Pancreas (tissue), 10 donors: ENCODE measurements around the gene LGALS4. TPM values are rescaled to one million over a fixed set of nuclear protein-coding genes. Genes with fewer than 3 reads are reported as not detected.
"Not testable (repeated sequence)": the region's sequence is repeated elsewhere in the genome, so short reads cannot be mapped to it uniquely, and the experiment has no call there.

ENCODE experiments used
- ATAC-seq, 4 donors: fragments of 200-7000 bp; cut with Tn5 transposase; one replicate each; pipeline versions ENCODE4 v1.8.0 to v1.9.1; 2020; ENCODE audit warnings: mild to moderate bottlenecking in 4 of 4, moderate library complexity in 4 of 4
- DNase-seq, 6 donors: peaks; one replicate each; pipeline ENCODE4 v3.0.0-alpha.2; 2020
- FAIRE-seq: peaks from 2 replicates; lab custom pipeline; 2012; peaks lifted over from hg19 to GRCh38; lab: Jason Lieb, UNC
- H3K27ac ChIP-seq, 4 donors: fragments of 200-600 bp; sonication (generic); 1 replicate in 3 of 4; 2 replicates in 1 of 4; pipeline versions ENCODE4 v1.5.0 to v1.8.0; 2020
- H3K27me3 ChIP-seq, 4 donors: fragments of 200-600 bp; one replicate each; pipeline ENCODE4 v1.8.0; 2021
- H3K36me3 ChIP-seq, 3 donors: fragments of 200-600 bp; sonication (generic) in 1 of 3; one replicate each; pipeline versions ENCODE4 v1.5.0 to v1.8.0; 2020 to 2021
- H3K4me1 ChIP-seq, 3 donors: fragments of 200-600 bp; one replicate each; pipeline ENCODE4 v1.8.0; 2021
- H3K4me3 ChIP-seq, 4 donors: fragments of 200-600 bp; sonication (generic) in 2 of 4; one replicate each; pipeline versions ENCODE4 v1.5.0 to v1.8.0; 2020 to 2021
- H3K9me3 ChIP-seq, 4 donors: fragments of 200-600 bp; one replicate each; pipeline ENCODE4 v1.8.0; 2021
- CTCF ChIP-seq, 4 donors: fragments of 200-600 bp; sonication (generic) in 3 of 4; IDR thresholded peaks; one replicate each; pipeline versions ENCODE4 v1.5.0 to v1.8.0; 2021; ENCODE audit warnings: antibody characterized with exemption in 4 of 4
- WGBS, 2 donors: extraction: QIAGEN DNeasy Blood & Tissue Kit; methylation state at CpG; one replicate each; pipeline ENCODE4 v1.1.7; 2013; 5-methylcytosine and 5-hydroxymethylcytosine counted together
- intact Hi-C, 3 donors: fragments of 100-400 bp; cut with DNase I; formaldehyde crosslinking; loops; one replicate each; pipeline versions ENCODE4 v1.11.1 to v1.14.2; 2022
- polyA plus RNA-seq, 2 donors: library from polyadenylated mRNA; stranded (reverse); fragments of 200-250 nt; gene quantifications; one replicate each; pipeline ENCODE4 v1.2.3, GENCODE V29; 2013
- total RNA-seq, 6 donors: library from RNA; stranded (reverse); fragmentation: NEBNext Ultra II Directional in 4 of 6; extraction: Animal tissue kit (Norgen Biotek cat#: 25700) in 4 of 6; gene quantifications; one replicate each; pipeline versions ENCODE4 v1.2.1 to v1.2.4, GENCODE V29; 2021 to 2023
- donor health status: healthy with polysubstance abuse.
- donor health status: DM: no; HTN: no; CAD: no; lungs with moderate emphysema.
- donor health status: DM: no; HTN: no; CAD: no.
- donor health status: control.
- donor health status: control.
- donor health status: Bipolar disorder and iron deficiency.
- donor health status: DM: yes; HTN: yes; CAD: no.
- donor health status: DM: no; HTN: no; CAD: no.
- donor health status: DM: no; HTN: no; CAD: no.
- donor health status: DM: yes; HTN: yes; CAD: no.

The LGALS4 gene
- total and polyA plus RNA-seq, 8 donors: 14.2 to 135 (median 73.8) TPM

GRCh38 chr19:38833092-38833425 lies 20.3 kb upstream of the LGALS4 start:
- FAIRE-seq: no peak
- TF ChIP-seq CTCF (IDR thresholded peaks at IDR 0.05): no peak
- no peak overlapping the region for H3K4me3 ChIP-seq
- no peak for ATAC-seq
- no peak for DNase-seq
- H3K27ac ChIP-seq: no peak overlapping the region
- WGBS, 2 donors: 94 to 97% methylated on average over 7 of the region's 7 CpGs
- peaks cover 17 to 31% (median 24%) of the 10 kb centered on the region in 3 donors for H3K4me1 ChIP-seq
- no peaks in the 10 kb centered on the region for H3K27me3 ChIP-seq
- peaks cover 3 to 32% (median 14%) of the 10 kb centered on the region in 3 donors for H3K36me3 ChIP-seq
- no peaks in the 10 kb centered on the region for H3K9me3 ChIP-seq
- intact Hi-C loops: no loop called here

DNA sequence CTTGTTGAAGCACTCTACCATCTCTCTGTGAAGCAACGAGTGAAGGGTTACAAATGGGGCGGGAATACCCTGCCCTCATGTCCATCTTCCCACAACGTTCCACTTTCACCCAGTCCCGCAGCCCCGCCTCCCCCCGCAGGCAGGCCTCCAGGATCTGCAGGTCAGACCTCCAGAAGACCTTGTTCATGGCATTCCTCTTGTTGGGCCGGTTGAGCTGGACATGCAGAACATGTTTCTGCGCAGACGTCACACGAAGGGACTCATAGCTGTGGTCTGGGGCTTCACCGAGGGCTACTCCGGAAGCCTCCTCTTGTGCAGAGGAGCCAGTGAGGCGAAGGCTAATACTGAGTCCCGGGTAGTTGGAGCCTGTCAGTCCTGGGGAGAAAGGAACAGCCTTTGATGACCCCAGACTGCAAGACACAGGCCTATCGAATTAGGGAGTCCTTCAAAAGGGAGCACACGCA lies 18.4 kb upstream of the LGALS4 start:
- H3K9me3 ChIP-seq: no peaks in the 10 kb centered on the region
- whole genome bisulfite sequencing, 2 donors: 0% methylated on average over 16 of the region's 16 CpGs
- no peak for TF ChIP-seq CTCF (IDR thresholded peaks at IDR 0.05)
- DNase-seq (peak; percentile 77 to 88 (median 80)), ATAC-seq (peak; percentile 55 to 74 (median 66)), FAIRE-seq (no peak)
- intact Hi-C loops: no loop called here
- peaks cover 13 to 18% (median 16%) of the 10 kb centered on the region in 3 donors for H3K4me1 ChIP-seq
- peak overlapping the region; percentile 44 to 71 (median 56) for H3K4me3 ChIP-seq
- H3K27me3 ChIP-seq: no peaks in the 10 kb centered on the region
- H3K36me3 ChIP-seq: peaks cover 0 to 18% (median 3%) of the 10 kb centered on the region in 3 donors
- peak overlapping the region; percentile 71 to 94 (median 85) for H3K27ac ChIP-seq

DNA sequence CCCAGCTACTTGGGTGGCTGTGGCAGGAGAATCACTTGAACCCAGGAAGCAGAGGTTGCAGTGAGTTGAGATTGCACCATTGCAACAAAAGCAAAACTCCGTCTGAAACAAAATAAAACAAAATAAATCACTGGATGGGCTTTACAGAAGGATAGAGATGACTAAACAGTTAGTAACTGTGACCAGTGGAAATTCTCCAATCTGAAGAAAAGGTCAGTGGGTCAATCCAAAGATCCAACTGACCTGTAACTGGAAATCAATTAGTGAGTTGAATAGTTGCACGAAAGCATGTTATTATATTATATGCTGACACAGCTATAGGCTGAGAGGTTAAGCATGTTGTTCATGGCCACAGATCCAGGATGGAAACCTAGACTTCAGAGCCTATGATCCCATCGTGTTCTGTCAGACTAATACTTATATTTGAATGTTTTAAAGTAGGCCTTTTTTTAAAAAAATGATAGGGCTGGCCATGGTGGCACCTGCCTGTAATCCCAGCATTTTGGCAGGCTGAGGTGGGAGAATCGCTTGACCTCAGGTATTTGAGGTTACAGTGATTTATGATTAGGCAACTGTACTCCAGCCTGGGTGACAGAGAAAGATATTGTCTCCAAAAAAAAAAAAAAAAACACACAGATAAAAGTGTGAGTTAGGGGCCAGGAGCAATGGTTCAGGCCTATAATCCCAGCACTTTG lies 17.4 kb upstream of the LGALS4 start:
- H3K9me3 ChIP-seq: no peaks in the 10 kb centered on the region
- peak overlapping the region in 2 of 4 donors; percentile 63 to 71 for H3K4me3 ChIP-seq
- H3K27ac ChIP-seq: peak overlapping the region in 1 of 4 donors; percentile 94
- H3K36me3 ChIP-seq: peaks cover 0 to 13% (median 3%) of the 10 kb centered on the region in 3 donors
- whole genome bisulfite sequencing, 2 donors: 48 to 49% methylated on average over 4 of the region's 4 CpGs
- peaks cover 9 to 16% (median 13%) of the 10 kb centered on the region in 3 donors for H3K4me1 ChIP-seq
- intact Hi-C loops: no loop called here
- FAIRE-seq: no peak
- TF ChIP-seq CTCF (IDR thresholded peaks at IDR 0.05): no peak
- ATAC-seq: no peak
- no peaks in the 10 kb centered on the region for H3K27me3 ChIP-seq
- no peak for DNase-seq

GRCh38 chr19:38829203-38829602 lies 16.5 kb upstream of the LGALS4 start:
- H3K4me3 ChIP-seq, H3K9me3 ChIP-seq, H3K27me3 ChIP-seq, H3K27ac ChIP-seq, ATAC-seq, FAIRE-seq, intact Hi-C loops, DNase-seq: not testable (repeated sequence)
- WGBS, 2 donors: 95 to 98% methylated on average over 7 of the region's 7 CpGs
- Histone ChIP-seq H3K4me1 (peaks cover 9 to 16% (median 13%) of the 10 kb centered on the region in 3 donors), H3K36me3 (peaks cover 0 to 13% (median 3%) of the 10 kb centered on the region in 3 donors)

DNA sequence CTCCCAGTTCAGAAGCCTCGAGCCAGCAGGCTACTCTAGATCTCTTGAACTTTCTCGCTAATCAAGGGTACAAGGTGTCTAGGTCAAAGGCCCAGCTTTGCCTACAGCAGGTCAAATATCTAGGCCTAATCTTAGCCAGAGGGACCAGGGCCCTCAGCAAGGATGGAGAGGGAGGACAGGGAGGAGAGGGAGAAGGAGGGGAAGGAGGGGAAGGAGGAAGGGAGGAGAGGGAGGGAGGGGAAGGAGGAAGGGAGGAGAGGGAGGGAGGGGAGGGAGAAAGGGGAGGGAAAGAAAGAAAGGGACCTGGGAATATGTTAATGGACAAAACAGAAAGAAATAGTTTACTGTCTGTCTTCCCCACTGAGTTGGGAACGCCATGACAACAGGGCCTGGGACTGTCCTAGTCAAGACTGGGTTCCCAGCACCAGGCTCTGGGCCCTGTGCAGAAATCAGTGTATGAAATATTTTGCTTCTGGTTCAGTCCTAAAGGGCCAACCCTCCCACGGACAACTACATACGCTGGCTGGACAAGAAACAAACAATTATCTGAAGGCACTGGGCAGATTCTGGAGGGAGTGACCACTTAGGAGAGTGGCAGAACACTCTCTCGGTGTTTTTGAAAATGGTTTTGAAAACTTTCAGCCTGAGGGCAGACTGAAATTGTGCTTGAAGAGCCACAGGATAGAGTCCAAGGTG lies 14.3 kb upstream of the LGALS4 start:
- no peaks in the 10 kb centered on the region for H3K27me3 ChIP-seq
- no peaks in the 10 kb centered on the region for H3K9me3 ChIP-seq
- no peak overlapping the region for H3K27ac ChIP-seq
- DNase-seq (no peak), FAIRE-seq (no peak), ATAC-seq (no peak)
- H3K4me3 ChIP-seq: no peak overlapping the region
- TF ChIP-seq CTCF (IDR thresholded peaks at IDR 0.05): no peak
- 74 to 80% methylated on average over 6 of the region's 6 CpGs for WGBS, 2 donors
- intact Hi-C loops: no loop called here
- H3K4me1 ChIP-seq: peaks cover 8 to 16% (median 9%) of the 10 kb centered on the region in 3 donors
- H3K36me3 ChIP-seq: peaks cover 0 to 19% (median 3%) of the 10 kb centered on the region in 3 donors

DNA sequence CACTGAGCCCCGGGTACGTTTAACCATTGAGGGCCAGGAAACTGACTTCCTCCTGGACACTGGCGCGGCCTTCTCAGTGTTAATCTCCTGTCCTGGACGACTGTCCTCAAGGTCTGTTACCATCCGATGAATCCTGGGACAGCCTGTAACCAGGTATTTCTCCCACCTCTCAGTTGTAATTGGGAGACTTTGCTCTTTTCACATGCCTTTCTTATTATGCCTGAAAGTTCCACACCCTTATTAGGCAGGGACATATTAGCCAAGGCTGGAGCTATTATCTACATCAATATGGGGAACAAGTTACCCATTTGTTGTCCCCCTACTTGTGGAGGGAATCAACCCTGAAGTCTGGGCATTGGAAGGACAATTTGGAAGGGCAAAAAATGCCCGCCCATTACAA lies 13.2 kb upstream of the LGALS4 start:
- 77% methylated on average over 7 of the region's 7 CpGs for WGBS, 2 donors
- peaks cover 0 to 19% (median 3%) of the 10 kb centered on the region in 3 donors for H3K36me3 ChIP-seq
- DNase-seq, H3K4me3 ChIP-seq, H3K9me3 ChIP-seq, intact Hi-C loops, H3K27me3 ChIP-seq, ATAC-seq, FAIRE-seq, H3K27ac ChIP-seq: not testable (repeated sequence)
- peaks cover 8 to 15% (median 9%) of the 10 kb centered on the region in 3 donors for H3K4me1 ChIP-seq

GRCh38 chr19:38821230-38821825 lies 8.6 kb upstream of the LGALS4 start:
- ATAC-seq, FAIRE-seq, H3K27me3 ChIP-seq, H3K9me3 ChIP-seq, H3K27ac ChIP-seq, H3K4me1 ChIP-seq, H3K4me3 ChIP-seq, intact Hi-C loops: not testable (repeated sequence)
- peak in 1 of 6 donors; percentile 31 for DNase-seq
- WGBS, 2 donors: 98% methylated on average over 23 to 29 of the region's 29 CpGs
- H3K36me3 ChIP-seq: peaks cover 0 to 19% (median under 1%) of the 10 kb centered on the region in 3 donors
